ENCODE results near the gene STXBP4.
"Not testable (repeated sequence)": the region's sequence is repeated elsewhere in the genome, so short reads cannot be mapped to it uniquely, and the experiment has no call there.

Gene STXBP4

GRCh38 chr17:55062921-55063320, 94.4 kb downstream of the STXBP4 start:
- DNase-seq, result no peak

GRCh38 chr17:55063885-55064874, 95.6 kb downstream of the STXBP4 start:
- no peak for DNase-seq

GRCh38 chr17:55067697-55068439, 99.3 kb downstream of the STXBP4 start:
- DNase-seq, result no peak

- no peak for DNase-seq
Measured at GRCh38 chr17:55068862-55069811, 100.6 kb downstream of the STXBP4 start.

- DNase-seq, result no peak
Measured at GRCh38 chr17:55069983-55070529, 101.5 kb downstream of the STXBP4 start.

- DNase-seq, result no peak
Measured at GRCh38 chr17:55072898-55073297, 104.3 kb downstream of the STXBP4 start.

GRCh38 chr17:55073467-55073866, 104.9 kb downstream of the STXBP4 start:
- not testable (repeated sequence) for DNase-seq

GRCh38 chr17:55081559-55081958, 113.0 kb downstream of the STXBP4 start:
- no peak for DNase-seq

GRCh38 chr17:55086635-55087058, 118.1 kb downstream of the STXBP4 start:
- no peak for DNase-seq

- no peak for DNase-seq
Measured at GRCh38 chr17:55089256-55089655, 120.7 kb downstream of the STXBP4 start.

GRCh38 chr17:55090079-55090492, 121.5 kb downstream of the STXBP4 start:
- no peak for DNase-seq

- DNase-seq, result no peak
Measured at GRCh38 chr17:55093353-55093752, 124.8 kb downstream of the STXBP4 start.

GRCh38 chr17:55098765-55099164, 130.2 kb downstream of the STXBP4 start:
- no peak for DNase-seq

- no peak for DNase-seq
Measured at GRCh38 chr17:55110521-55110920, 142.0 kb downstream of the STXBP4 start.

GRCh38 chr17:55114283-55114682, 145.7 kb downstream of the STXBP4 start:
- DNase-seq, result no peak

GRCh38 chr17:55116440-55116914, 147.9 kb downstream of the STXBP4 start:
- DNase-seq, result no peak

GRCh38 chr17:55117164-55117563, 148.6 kb downstream of the STXBP4 start:
- DNase-seq, result no peak

GRCh38 chr17:55120651-55121050, 152.1 kb downstream of the STXBP4 start:
- DNase-seq, result no peak

GRCh38 chr17:55121268-55121667, 152.7 kb downstream of the STXBP4 start:
- DNase-seq, result no peak

- no peak for DNase-seq
Measured at GRCh38 chr17:55122114-55122513, 153.5 kb downstream of the STXBP4 start.

- DNase-seq, result no peak
Measured at GRCh38 chr17:55124730-55125360, 156.3 kb downstream of the STXBP4 start.

GRCh38 chr17:55133583-55133982, 165.0 kb downstream of the STXBP4 start:
- DNase-seq, result no peak

Data from NCI-H187 treated with DMSO at 0.1 percent for 48 hours (cell line).